IPS-18c (cell line): ENCODE data around the gene BNC2.

Experiments used
- H3K4me3 ChIP-seq: 2 replicates; pipeline ENCODE4 v1.7.0; 2013; ENCODE audit warnings: low read depth, mild to moderate bottlenecking, low read length, moderate library complexity; ENCODE audit not compliant: insufficient read depth
- H3K9me3 ChIP-seq: one replicate; pipeline ENCODE4 v1.6.1; 2013; ENCODE audit warnings: mild to moderate bottlenecking, low read length, moderate library complexity; ENCODE audit not compliant: control insufficient read depth, insufficient read depth

The BNC2 gene

DNA sequence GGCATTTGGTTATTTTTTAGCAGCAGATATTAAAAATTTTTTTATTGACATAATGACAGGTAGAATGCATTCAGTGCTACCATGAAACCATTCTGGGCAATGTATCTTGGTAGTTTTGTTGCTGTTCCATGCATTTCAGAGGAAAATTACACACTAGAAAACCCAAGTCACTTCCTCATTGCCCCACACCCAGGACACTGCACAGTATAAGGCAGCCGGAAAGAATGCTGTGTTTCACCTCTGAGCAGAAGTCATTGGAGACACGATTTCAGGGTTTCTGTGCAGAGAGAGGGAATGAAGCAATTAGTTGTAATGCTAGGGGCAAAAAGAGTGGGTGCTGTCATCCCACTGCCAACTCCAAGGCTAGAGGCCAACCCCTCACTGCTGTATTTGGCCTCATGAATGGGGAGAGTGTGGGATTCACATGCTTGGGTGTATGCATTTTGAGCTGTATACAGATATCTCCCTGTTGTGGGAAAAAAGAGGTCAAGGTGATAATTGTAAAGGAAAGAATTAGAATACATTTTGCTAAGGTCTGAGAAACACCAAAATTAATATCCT, 290.5 kb downstream of the BNC2 start:
- Histone ChIP-seq H3K9me3 (no peaks in the 10 kb centered on the region), H3K4me3 (no peak overlapping the region)

GRCh38 chr9:16575986-16576245, 294.6 kb downstream of the BNC2 start:
- no peaks in the 10 kb centered on the region for H3K9me3 ChIP-seq

GRCh38 chr9:16575142-16575985, 295.1 kb downstream of the BNC2 start:
- no peaks in the 10 kb centered on the region for H3K9me3 ChIP-seq
- H3K4me3 ChIP-seq, result no peak overlapping the region

More at GRCh38 chr9:16575986-16576245, 294.6 kb downstream of the BNC2 start:
- no peak overlapping the region for H3K4me3 ChIP-seq

DNA sequence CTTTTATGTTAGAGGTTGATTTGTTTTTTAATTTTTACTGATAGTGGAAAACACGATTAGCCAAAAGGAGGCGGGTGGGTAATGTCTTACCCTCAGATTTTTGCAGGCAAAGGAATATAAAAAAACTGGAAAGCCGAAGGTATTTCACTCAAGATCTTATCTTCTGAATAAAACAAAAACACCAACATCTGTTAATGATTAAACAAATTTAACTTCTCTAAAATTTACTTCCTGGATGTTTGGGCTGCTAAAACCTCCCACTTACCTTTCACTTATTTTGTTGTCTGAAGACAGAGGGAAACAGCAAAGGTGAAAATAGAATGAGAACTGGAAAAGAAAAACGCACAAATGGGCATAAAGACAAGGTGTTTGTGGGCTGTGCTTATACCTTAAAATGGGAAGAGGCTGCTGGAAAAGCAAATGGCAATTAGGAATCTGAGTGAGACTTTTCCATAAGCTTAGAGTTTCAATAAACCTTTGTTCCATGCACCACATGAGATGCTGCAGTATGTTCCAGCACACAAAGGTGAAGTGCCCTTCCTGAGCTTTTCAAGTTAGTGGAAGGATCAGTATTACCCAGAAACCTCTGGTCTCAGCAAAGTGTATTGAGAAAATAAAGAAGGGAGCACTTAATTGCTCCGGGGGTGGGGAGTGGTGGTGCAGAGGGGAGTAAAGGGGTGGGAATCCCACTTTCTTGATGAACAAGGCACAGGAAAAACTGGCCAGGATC, 298.3 kb downstream of the BNC2 start:
- Histone ChIP-seq H3K4me3 (no peak overlapping the region), H3K9me3 (no peaks in the 10 kb centered on the region)

GRCh38 chr9:16571127-16571802, 299.2 kb downstream of the BNC2 start:
- H3K4me3 ChIP-seq, result no peak overlapping the region
- H3K9me3 ChIP-seq, result no peaks in the 10 kb centered on the region

GRCh38 chr9:16563446-16563845, 307.0 kb downstream of the BNC2 start:
- Histone ChIP-seq H3K9me3 (no peaks in the 10 kb centered on the region), H3K4me3 (no peak overlapping the region)

GRCh38 chr9:16561121-16561520, 309.3 kb downstream of the BNC2 start:
- no peaks in the 10 kb centered on the region for H3K9me3 ChIP-seq
- H3K4me3 ChIP-seq, result no peak overlapping the region

DNA sequence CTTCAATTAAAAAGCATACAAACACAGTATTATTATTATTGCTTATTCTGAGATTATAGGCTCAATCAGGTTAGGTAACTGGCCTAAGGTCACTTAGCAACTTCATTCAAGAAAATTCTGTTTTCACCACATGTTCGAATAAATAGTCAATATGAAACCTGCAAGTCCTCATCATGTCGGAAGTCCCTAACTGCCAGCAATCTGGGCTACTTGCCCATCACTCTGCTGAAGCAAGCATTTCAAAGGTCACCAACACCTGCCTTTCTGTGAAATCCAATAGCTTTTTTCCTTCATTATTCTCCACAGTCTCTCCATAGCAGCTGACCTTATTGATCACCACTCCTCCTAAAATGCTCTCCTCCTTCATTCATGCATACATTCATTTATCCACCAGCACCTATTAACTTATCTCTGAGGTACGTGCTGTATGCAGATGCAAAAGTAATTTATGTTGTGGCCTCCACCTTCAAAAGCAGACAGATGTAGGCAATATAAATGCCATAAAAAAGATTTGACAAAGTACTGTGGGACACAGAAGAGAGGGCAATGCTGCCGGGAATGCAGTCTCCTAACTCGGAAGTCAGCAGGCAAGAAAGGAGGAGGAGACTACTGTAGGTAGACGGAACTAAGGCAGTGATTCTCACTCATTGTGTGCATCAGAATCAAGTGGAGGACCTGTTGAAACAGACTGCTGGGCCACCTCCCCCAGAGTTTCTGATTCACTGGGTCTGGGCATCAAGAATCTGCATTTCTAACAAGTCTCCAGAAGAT, 310.9 kb downstream of the BNC2 start:
- Histone ChIP-seq H3K9me3 (no peaks in the 10 kb centered on the region), H3K4me3 (no peak overlapping the region)

DNA sequence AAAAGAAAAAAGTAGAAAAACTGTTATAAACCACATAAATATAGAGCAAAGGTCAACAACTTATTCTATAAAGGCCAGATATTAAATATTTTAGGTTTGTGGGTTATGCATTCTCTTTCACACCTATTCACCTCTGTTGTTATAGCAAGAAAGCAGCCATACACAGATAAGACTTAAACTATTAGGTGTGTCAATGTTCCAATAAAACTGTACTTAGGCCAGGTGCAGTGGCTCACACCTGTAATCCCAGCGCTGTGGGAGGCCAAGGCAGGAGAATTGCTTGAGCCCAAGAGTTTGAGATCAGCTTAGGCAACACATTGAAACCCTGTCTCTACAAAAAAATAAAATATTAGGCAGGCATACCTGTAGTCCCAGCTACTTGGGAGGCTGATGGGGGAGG, 314.7 kb downstream of the BNC2 start:
- Histone ChIP-seq H3K9me3 (no peaks in the 10 kb centered on the region), H3K4me3 (no peak overlapping the region)

DNA sequence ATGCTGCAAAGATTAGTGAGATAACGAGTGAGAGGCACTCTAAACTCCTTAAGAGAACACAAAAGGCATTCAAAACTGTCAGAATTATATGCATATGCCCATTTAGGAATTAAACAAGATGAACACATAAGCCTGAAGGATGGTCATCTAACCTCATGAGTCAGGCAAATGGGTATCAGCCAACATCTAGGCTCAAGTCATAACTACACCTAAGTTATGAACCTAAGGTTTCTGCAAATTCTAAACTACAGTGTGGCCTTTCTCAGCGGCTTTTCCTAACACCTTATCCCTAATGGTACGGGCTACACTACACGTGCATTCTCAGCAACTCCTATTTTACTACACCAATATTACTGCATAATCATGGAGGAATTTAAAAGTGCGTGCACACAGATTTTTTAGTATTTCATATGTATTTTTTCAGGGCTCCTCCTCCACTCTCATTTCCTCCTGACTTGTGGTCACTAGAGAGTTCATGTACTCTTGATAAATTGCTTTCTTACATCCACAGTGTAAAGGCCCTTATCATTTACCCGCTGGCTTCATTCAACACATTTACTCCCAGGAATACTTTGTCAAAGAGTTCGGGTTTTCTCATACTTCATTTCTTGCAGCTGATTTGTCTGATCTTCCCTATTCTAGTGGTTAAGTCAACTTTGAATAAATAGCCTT, 316.5 kb downstream of the BNC2 start:
- Histone ChIP-seq H3K4me3 (no peak overlapping the region), H3K9me3 (no peaks in the 10 kb centered on the region)

GRCh38 chr9:16552252-16552651, 318.2 kb downstream of the BNC2 start:
- H3K9me3 ChIP-seq, result no peaks in the 10 kb centered on the region
- H3K4me3 ChIP-seq, result no peak overlapping the region

DNA sequence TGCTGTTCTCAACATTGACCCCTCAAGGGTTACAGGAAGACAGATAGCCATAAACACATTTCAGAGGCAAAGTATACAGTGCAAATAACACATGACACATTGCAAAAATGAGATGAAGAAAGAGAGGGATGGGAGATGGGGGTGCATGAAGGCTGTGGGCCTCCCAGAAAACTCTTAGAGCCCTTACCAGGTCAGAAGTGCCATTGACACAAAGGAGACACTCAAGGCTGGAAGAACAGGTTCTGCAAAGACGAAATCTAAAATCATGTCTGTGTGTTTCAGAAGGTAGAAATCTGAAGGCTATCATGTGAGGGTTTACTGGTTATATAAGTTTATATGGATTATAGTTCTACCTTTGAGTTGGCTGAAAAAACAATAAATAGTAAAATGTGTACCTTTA, 318.8 kb downstream of the BNC2 start:
- Histone ChIP-seq H3K4me3 (no peak overlapping the region), H3K9me3 (no peaks in the 10 kb centered on the region)

GRCh38 chr9:16545639-16546038, 324.8 kb downstream of the BNC2 start:
- Histone ChIP-seq H3K4me3 (no peak overlapping the region), H3K9me3 (no peaks in the 10 kb centered on the region)

- H3K4me3 ChIP-seq, result no peak overlapping the region
- no peaks in the 10 kb centered on the region for H3K9me3 ChIP-seq
These were observed 325.6 kb downstream of the BNC2 start for GRCh38 chr9:16544842-16545241.

GRCh38 chr9:16543686-16544085, 326.8 kb downstream of the BNC2 start:
- H3K4me3 ChIP-seq, result no peak overlapping the region
- H3K9me3 ChIP-seq, result no peaks in the 10 kb centered on the region

GRCh38 chr9:16543225-16543624, 327.2 kb downstream of the BNC2 start:
- Histone ChIP-seq H3K4me3 (no peak overlapping the region), H3K9me3 (no peaks in the 10 kb centered on the region)

DNA sequence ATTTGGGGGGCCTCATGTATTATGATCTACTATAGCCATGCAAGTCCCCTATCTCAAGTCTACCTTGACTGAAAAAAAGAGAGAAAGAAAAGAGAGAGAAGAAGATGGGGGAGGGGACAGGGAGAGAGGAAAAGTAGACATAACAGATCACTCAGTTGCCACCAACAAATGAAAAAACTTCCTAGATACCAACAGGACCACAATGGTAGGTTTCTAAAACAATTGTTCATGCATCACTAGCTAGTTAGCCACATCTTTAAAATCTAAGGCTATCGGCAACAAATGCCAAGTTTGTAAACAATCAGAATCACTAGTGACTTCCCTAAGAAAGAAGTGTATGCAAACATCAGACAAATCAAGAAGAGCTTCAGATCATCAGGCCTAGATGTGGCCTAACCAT, 328.2 kb downstream of the BNC2 start:
- Histone ChIP-seq H3K4me3 (no peak overlapping the region), H3K9me3 (no peaks in the 10 kb centered on the region)
